ENCODE data around the gene NUDT22. TPM values are rescaled to one million over a fixed set of nuclear protein-coding genes. Genes with fewer than 3 reads are reported as not detected.

The NUDT22 gene
- total RNA-seq, 2 experiments from 2014 or later, result 74.5 to 79.5 TPM

DNA sequence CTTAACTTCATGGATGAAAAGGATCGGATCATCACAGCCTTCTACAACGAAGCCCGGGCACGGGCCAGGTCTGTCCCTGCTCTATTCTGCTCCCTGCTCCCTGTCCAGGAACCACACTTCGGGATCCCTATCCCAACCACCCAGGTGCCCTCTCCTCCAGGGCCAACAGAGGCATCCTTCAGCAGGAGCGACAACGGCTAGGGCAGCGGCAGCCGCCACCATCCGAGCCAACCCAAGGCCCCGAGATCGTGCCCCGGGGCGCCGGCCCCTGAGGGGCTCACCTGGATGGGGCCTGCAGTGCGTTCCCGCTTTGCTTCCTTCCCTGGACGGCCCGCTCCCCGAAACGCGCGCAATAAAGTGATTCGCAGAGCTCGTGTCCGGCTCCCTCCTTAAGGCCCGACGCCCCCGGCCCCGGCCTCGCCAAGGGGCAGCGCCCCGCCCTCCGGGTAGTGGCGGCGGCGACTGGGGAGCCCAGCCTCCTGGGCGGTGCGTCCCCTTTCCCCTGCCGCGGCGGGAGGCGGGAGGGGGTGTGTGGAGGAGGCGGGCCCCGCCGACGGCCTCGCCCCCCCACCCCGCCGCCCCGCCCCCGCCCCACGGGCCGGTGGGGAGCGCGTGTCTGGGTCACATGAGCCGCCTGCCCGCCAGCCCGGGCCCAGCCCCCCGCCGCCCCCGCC lies 8.0 kb downstream of the NUDT22 start, which contains the start of gene VEGFB:
Gene VEGFB, plus strand, starts transcription at position 672 of the 674 bp plus-strand sequence. CDS start 250 bp downstream, outside the sequence.
- CTCF ChIA-PET, result interaction anchor here (1.0 to 2.3 kb wide), 2 partner anchors 17 to 27 kb away, joined by 3 to 6 read pairs; partner anchors contain the start of genes FERMT3 and PLCB3
- POLR2A ChIA-PET, result interaction anchor here (1.3 to 1.7 kb wide), 2 partner anchors 11 to 48 kb away, joined by 4 to 7 read pairs; partner anchors contain the start of gene STIP1

DNA sequence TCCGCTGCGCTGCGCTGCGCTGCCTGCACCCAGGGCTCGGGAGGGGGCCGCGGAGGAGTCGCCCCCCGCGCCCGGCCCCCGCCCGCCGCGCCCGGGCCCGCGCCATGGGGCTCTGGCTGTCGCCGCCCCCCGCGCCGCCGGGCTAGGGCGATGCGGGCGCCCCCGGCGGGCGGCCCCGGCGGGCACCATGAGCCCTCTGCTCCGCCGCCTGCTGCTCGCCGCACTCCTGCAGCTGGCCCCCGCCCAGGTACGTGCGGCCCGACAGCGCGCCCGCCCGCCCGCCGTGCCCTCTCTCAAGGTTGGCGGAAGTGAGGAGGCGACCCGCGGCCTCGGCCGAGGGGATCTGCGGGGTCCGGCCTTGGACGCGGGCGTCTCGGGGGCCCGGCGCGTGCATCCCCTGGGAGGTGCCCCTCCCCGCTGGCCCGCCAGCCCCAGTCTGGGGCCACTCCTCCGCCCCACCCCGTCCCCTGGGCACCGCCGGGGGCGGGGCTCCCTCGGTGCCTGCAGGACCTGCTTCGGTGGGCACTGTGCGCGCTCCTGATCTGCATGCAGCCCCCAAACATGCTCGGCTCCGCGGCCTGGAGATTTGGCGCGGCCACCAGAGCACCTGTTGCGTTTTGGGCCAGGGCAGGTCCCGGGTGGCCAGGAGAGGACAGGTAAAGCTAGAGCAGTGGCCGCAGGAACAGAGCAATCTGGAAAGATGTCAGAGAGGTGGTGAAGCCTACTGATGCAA lies 8.7 kb downstream of the NUDT22 start:
- ChIA-PET POLR2A (interaction anchor here (0.6 kb wide), 1 partner anchor 17 kb away, joined by 4 read pairs; no protein-coding TSS in a partner anchor), CTCF (interaction anchor here (0.7 to 1.0 kb wide), 2 partner anchors 7 to 28 kb away, joined by 3 read pairs; partner anchors contain the start of gene FERMT3)

DNA sequence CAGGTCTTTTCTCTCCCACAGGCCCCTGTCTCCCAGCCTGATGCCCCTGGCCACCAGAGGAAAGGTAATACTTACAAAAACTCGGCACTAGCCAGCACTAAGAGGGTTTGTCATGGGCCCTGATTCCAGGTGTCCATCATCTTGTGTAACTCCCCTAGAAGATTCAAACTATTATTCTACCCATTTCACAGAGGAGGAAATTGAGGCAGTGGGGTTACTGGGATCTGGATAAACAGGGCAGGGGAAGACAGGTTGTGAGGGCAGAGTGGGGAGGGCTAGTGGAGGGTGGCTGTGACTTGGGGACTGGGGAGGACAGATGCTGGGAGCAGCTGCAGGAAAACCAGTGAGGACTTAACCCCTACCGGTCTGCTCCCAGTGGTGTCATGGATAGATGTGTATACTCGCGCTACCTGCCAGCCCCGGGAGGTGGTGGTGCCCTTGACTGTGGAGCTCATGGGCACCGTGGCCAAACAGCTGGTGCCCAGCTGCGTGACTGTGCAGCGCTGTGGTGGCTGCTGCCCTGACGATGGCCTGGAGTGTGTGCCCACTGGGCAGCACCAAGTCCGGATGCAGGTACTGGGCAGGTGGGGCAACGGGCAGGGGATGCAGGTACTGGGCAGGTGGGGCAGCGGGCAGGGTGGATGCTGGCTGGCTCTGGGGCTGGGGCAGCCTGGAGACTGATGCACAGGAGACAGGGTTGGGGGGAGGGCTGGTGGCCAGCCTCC lies 9.5 kb downstream of the NUDT22 start:
- POLR2A ChIA-PET, result interaction anchor here (0.5 to 0.6 kb wide), 2 partner anchors 51 to 69 kb away, joined by 4 to 6 read pairs; no protein-coding TSS in a partner anchor
- CTCF ChIA-PET, result interaction anchor here (0.7 kb wide), 1 partner anchor 8 kb away, joined by 3 read pairs; no protein-coding TSS in a partner anchor

DNA sequence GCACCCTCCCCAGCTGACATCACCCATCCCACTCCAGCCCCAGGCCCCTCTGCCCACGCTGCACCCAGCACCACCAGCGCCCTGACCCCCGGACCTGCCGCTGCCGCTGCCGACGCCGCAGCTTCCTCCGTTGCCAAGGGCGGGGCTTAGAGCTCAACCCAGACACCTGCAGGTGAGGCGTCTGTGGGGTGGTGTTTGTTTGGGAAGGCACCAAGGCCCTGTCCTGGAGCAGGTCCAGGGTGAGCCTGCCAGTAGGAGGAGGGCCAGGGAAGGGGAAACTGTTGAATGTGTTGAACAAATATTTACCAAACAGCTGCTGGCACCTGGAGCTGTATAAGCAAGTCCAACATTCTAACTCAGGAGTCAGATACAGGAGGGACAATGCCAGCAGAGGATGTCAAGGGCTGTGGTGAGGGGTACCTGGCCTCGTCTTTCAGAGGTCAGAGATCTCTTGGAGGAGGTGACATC lies 11.4 kb downstream of the NUDT22 start:
- POLR2A ChIA-PET, result interaction anchor here (0.6 kb wide), 1 partner anchor 22 kb away, joined by 3 read pairs; no protein-coding TSS in a partner anchor
- CTCF ChIA-PET, result interaction anchor here (0.6 kb wide), 2 partner anchors 34 to 313 kb away, joined by 3 to 5 read pairs; no protein-coding TSS in a partner anchor

DNA sequence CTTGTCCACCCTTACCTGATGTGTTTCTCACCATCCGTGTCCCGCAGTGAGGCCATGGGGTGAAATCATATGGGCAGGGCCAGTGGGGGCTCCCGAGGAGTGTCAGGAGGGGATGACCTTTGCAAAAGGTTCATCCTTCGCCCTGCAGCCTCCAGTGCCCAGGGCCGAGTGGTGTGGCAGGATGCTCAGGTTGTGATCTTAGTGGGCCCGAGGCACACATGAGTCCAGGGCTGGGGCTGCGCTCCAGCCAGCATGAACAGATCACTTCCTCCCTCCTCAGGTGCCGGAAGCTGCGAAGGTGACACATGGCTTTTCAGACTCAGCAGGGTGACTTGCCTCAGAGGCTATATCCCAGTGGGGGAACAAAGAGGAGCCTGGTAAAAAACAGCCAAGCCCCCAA lies 12.0 kb downstream of the NUDT22 start:
- POLR2A ChIA-PET, result no interaction called here
- CTCF ChIA-PET, result interaction anchor here (0.6 to 1.5 kb wide), 2 partner anchors 30 to 313 kb away, joined by 5 read pairs; no protein-coding TSS in a partner anchor

DNA sequence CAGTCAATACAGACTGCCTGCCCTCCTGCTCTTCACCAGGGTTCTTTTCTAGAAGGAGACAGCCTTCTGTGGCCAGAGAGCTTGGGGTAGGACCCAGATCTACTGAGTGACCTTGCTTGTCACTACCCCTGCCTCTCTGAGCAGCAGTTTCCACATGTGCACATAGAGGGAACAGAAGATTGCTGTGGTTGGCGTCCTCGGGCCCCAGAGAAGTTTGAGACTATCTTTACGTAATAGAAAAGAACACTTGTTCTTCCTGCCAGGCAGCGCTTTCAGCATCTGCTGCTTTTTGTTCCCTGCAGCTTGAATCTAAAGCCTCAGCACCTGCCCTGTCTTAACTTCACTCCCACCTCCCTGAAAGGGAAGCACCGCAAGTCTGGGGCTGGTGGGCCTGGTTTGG lies 12.9 kb downstream of the NUDT22 start:
- ChIA-PET POLR2A (interaction anchor here (1.1 to 1.9 kb wide), 2 partner anchors 10 to 32 kb away, joined by 3 to 7 read pairs; partner anchors contain the start of gene FERMT3), CTCF (interaction anchor here (1.5 to 1.7 kb wide), 2 partner anchors 13 to 31 kb away, joined by 5 to 9 read pairs; partner anchors contain the start of genes NUDT22 and TRPT1)

DNA sequence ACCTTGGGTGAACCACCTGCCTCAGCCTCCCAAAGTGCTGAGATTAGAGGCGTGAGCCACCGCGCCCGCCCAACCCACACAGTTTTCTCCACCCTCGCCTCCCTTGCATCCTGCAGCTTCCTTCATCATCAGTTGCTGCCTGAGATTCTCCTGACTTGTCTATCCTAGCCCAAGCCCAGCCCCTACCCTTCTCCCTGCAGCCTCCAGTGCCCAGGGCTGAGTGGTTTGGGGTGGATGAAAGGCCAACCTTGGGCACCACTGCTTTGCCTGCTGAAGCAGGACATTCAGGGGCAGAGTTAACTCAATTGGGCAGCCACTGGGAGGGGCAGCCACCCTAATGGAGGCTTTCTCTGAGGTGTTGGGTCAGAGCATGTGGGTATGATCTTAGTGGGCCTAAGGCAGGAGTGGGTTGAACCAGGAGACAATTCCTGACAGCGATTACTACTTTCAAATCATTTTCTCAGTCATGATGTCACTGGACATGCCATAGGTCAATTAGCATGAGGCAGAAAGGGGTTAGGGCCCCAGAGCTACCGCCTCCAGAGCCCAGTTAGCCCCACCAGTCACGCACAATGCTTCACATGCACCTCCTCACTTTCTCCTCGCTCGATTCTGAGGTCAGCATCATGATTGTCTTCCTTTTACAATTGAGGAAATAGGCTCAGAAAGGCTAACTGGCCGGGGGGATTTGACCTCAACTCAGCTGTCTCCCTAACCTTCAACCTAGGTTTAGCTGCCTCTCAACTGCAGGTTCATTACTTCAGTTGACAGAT lies 13.8 kb downstream of the NUDT22 start:
- CTCF ChIA-PET, result interaction anchor here (1.5 to 1.7 kb wide), 2 partner anchors 13 to 32 kb away, joined by 5 to 9 read pairs; partner anchors contain the start of genes NUDT22 and TRPT1

DNA sequence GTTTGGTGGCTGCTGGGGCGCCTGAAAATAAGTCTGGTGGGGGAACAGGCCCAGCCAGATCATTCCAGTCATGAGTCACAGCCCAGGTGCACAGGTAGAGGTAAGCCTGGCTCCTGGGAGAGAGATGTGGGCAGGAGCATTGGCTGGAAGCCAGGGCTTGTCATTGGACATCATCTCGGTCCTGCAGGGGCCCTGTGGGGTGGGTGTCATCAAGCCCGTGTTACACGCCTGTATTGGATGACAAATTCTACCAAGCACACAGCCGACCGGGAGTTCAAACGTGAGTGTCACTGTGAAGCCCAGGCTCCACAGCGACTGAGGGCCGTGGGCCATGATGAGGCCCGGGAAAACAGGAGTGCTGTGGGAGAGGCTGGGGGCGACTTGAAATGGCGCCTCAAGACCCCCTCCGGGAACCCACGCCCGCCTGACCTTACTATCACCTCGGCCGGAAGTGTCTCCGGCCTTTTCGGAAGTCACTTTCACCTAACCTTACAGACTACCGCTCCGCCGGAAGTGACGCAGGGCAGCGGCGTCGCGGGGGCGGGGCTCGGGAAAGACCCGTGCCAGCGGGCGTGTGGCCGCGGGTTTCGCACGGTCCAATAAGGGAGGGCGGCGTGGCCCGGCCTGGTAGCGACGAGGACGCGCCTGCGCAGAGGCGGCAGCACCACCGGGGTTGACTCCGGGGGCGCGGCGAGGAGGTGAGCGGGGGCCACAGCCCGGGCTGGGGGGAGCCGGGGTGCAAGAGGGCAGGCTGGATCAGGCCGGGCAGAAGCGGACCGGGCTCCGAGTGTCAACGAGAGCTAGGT lies 14.6 kb downstream of the NUDT22 start, which contains the start of gene FKBP2:
Gene FKBP2, plus strand, starts transcription at position 661 of the 806 bp plus-strand sequence. CDS start 1,293 bp downstream, outside the sequence.
- CTCF ChIA-PET, result interaction anchor here (0.7 to 1.1 kb wide), 4 partner anchors 9 to 64 kb away, joined by 3 to 7 read pairs (median 4); no protein-coding TSS in a partner anchor
- POLR2A ChIA-PET, result interaction anchor here (0.6 to 2.5 kb wide), 11 partner anchors 9 to 1340 kb away, joined by 3 to 20 read pairs (median 4); partner anchors contain the start of genes BAD, FERMT3, NUDT22 and TRPT1

More for the DNA sequence above, 13.8 kb downstream of the NUDT22 start:
- POLR2A ChIA-PET, result interaction anchor here (1.1 to 1.9 kb wide), 2 partner anchors 11 to 33 kb away, joined by 3 to 7 read pairs; partner anchors contain the start of gene FERMT3

DNA sequence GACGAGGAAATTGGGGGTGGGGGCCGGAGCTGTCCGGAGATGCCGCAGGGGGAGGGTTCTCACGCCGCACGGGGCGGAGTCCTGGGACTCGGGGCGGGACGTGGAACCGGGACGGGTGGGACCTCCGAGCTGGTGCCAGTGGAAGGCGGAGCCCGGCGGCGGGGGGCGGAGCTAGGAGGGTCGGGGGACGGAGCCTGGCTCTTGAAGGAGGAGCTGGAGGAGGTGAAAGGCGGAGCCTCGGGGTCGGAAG lies 15.1 kb downstream of the NUDT22 start:
- ChIA-PET CTCF (interaction anchor here (0.7 to 1.1 kb wide), 4 partner anchors 9 to 63 kb away, joined by 3 to 7 read pairs (median 4); no protein-coding TSS in a partner anchor), POLR2A (interaction anchor here (0.6 to 2.5 kb wide), 12 partner anchors 9 to 1340 kb away, joined by 3 to 20 read pairs (median 4); partner anchors contain the start of genes BAD, DPF2, FERMT3 and NUDT22)

DNA sequence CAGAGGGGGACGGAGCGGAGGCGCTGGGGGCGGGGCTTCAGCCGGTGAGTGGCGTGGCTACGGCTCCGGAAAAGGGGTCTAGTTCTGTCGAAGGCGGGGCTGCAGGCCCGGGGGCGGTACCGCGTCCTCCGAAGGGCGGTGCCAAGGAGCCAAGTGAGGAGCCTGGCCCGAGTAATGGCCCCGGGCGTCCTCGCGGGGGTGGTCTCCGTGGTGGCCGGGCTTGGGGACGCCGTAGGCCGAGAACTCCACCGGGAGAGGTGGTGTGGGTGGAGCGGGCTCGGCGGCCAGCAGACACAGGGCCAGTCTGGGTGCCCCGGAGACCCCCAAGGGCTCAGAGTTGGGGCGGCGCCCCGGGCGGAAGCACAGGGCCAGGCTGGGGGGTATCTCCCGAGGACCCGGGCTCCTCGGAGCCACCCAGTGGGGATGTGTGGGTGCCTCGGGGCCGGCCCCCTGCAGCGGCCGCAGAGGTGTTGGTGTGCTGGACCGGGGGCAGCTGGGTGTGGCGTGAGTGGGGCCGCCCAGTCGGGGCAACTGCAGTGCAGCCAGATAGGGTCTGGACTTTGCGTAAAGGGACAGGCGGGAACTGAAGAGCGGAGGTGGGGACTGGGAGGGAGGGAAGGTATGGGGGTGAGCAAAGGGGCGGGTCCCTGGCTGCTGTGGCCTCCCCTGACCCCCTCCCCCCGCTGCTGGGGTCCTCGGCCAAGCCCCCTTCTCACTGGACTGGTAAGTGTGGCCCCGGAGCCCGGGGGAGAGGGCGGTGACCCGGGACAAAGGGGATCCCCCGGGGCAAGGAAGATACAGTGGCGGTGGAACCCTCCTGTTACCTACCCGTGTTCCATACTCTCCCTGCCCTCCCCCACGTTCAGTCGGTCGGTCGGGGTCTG lies 15.7 kb downstream of the NUDT22 start:
- POLR2A ChIA-PET, result interaction anchor here (0.6 to 2.5 kb wide), 13 partner anchors 10 to 1341 kb away, joined by 3 to 20 read pairs (median 4); partner anchors contain the start of genes BAD, DPF2, FERMT3 and NUDT22
- CTCF ChIA-PET, result interaction anchor here (0.7 to 1.4 kb wide), 6 partner anchors 8 to 63 kb away, joined by 3 to 7 read pairs (median 4); partner anchors contain the start of gene PLCB3

DNA sequence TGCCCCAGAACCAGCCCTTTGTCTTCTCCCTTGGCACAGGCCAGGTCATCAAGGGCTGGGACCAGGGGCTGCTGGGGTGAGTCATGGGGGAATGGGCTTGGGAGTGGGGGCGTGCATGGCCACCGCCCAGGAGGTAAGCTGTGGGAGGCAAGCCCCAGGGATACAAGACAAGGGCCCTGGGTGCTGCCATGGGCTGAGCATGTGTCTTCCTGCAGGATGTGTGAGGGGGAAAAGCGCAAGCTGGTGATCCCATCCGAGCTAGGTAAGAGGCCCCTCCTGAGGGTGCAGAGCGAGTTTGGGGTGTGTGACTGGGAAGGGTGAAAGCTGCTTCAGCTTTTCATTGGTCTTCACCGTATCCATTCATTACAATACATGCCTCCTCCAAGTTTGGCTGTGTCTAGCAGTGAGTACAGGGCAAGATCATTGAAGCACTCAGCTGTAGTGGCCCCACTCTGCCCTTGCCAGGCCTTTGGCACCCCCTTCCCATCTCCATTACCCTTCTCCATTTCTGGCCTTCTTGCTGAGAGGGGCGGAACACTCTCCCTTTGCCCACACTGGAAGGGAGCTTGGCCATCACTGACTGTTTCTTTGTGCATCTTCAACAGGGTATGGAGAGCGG lies 17.3 kb downstream of the NUDT22 start:
- POLR2A ChIA-PET, result interaction anchor here (0.5 to 3.0 kb wide), 6 partner anchors 13 to 116 kb away, joined by 3 to 23 read pairs (median 4); partner anchors contain the start of genes FERMT3 and RPS6KA4
- CTCF ChIA-PET, result interaction anchor here (0.7 to 2.5 kb wide), 7 partner anchors 9 to 88 kb away, joined by 3 to 8 read pairs (median 3); partner anchors contain the start of genes CATSPERZ, DNAJC4 and PLCB3

DNA sequence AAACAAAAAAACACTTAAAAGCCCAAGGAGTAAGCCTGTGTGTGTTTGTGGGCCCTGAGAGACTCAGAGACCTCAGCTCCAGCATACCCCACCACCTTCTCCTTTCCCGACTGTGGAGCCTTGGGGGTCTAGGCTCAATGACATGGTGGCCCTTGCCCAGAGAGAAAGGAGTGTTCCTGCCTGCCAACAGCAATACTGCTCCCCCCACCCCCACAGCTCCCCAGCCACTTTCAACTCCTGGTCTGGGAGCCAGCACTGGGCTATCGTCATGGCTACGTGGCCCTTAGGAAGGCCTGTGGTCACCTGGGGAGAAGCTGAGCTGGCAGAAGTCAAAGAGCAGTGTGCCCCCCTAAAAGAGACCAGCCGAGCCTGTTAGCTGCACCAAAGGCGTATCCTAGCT lies 18.0 kb downstream of the NUDT22 start:
- CTCF ChIA-PET, result interaction anchor here (1.1 to 2.5 kb wide), 3 partner anchors 14 to 60 kb away, joined by 3 to 8 read pairs (median 4); partner anchors contain the start of genes CATSPERZ and DNAJC4
- POLR2A ChIA-PET, result interaction anchor here (0.5 to 3.0 kb wide), 7 partner anchors 11 to 115 kb away, joined by 3 to 23 read pairs (median 4); partner anchors contain the start of genes FERMT3 and RPS6KA4

DNA sequence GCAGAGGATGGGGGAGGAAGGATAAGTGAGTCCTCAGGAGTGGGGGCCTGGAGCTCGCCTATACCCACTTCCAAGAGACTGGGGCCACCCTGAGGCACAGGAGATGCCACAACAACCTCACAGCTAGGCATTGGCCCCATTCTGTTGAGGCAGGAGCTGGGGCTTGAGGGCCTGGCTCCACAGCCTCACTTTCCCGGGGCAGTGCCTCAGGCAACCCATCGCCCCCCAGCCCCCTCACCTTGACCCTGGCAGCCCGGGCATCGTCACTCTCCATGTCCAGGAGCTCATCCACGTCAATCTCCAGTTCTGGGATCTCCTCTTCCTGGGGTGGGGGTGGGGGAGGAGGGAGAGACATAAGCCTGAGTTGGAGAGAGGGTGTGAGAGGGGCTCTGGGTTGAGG lies 18.9 kb downstream of the NUDT22 start:
- CTCF ChIA-PET, result interaction anchor here (0.6 to 2.9 kb wide), 7 partner anchors 27 to 65 kb away, joined by 3 to 16 read pairs (median 4); partner anchors contain the start of genes CATSPERZ and FERMT3

DNA sequence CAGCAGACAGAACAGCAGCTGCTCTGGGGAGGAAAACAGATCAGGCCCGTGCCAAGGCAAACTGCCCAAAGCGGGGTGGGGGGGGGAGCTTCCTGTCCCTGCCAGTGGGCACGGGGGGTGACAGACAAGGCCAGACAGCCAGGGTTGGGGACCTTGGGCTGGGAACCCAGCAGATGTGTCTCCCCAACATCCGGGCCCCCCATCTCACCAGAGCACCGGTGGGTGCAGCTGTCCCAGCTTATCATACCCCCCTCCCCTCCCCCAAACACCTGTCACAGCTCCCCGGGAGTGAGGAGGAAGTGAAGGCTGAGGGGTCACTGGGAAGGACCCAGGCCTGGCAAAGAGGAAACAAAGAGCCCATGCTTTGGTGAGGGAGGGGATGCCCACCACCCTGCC lies 19.3 kb downstream of the NUDT22 start:
- ChIA-PET POLR2A (interaction anchor here (0.6 to 3.0 kb wide), 8 partner anchors 12 to 95 kb away, joined by 3 to 23 read pairs (median 6); partner anchors contain the start of genes CCDC88B, FERMT3, NUDT22 and STIP1), CTCF (interaction anchor here (0.6 to 2.9 kb wide), 10 partner anchors 13 to 64 kb away, joined by 3 to 16 read pairs (median 4); partner anchors contain the start of genes CATSPERZ and FERMT3)

More for the DNA sequence above, 18.9 kb downstream of the NUDT22 start:
- POLR2A ChIA-PET, result interaction anchor here (1.3 to 3.0 kb wide), 6 partner anchors 12 to 95 kb away, joined by 3 to 23 read pairs (median 8); partner anchors contain the start of genes CCDC88B, FERMT3, NUDT22 and STIP1
